HG02943 (cell line): Measurements from ENCODE around the gene SLC35D3.
"Not testable (repeated sequence)": the region's sequence is repeated elsewhere in the genome, so short reads cannot be mapped to it uniquely, and the experiment has no call there.

Source experiments
- ATAC-seq: cut with Tn5 transposase; IDR thresholded peaks from one replicate; pipeline ENCODE4 v1.9.1; 2021; ENCODE audit warnings: mild to moderate bottlenecking, low read depth, moderate library complexity; ENCODE audit not compliant: unreplicated experiment

Gene SLC35D3

GRCh38 chr6:136962661-136963060 is 40.6 kb downstream of the SLC35D3 start:
- no peak for ATAC-seq

DNA sequence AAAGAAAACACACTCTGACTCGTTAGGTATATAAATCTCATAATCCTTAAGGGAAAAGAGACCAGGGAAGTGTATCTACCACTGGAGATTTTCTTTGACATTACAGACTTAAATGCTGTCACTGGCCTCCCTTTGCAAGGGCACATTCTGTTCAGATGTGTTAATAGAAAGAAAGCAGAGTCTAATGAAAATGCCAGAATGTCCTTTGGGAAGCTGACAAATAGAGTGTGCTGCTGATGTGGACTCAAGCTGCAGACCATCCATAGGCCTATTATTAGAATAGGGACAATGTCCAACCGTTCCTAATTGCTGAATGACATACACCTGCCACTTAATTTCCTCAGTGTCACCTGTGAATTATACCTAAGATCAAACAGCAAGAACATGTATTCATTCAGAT is 41.2 kb downstream of the SLC35D3 start:
- no peak for ATAC-seq

DNA sequence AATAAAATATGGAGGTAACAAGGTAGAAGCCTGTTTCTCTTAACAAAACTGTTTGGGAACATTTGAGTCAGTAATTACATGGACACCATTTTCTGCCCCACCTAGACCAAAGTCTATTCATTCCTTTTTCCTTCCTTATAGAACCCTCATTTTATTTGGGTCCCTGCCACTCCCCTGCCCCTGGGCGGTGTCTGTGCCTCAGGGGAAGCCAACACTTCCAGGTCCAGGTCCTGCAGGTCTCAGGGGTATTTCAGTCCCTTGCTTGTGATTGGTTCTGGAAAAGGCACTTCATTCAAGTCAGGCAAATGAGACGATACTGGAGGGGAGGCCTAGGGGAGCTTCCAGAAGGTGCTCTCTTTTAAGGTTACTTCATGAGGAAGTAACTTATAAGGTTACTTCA is 42.3 kb downstream of the SLC35D3 start:
- ATAC-seq = no peak

GRCh38 chr6:136967876-136968752 is 46.0 kb downstream of the SLC35D3 start:
- ATAC-seq = no peak

DNA sequence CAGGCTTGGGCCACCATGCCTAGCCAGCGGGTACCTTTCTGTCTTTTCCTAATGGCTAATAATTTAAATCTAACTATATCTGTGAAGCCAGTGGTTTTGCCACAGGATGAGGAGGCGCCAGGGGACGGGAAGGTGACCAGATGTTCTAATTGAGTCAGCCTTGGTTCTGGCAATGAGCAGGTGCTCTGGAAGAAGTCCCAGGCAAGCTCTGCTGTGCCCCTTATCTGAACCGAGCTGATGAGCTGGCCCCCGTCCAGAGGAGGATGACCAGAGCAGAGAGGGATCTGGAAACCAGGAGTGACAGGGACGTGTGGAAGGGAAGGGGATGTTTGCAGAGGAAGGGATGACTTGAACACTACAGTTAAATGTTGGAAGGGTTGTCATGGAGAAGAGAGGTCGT is 46.7 kb downstream of the SLC35D3 start:
- no peak for ATAC-seq

DNA sequence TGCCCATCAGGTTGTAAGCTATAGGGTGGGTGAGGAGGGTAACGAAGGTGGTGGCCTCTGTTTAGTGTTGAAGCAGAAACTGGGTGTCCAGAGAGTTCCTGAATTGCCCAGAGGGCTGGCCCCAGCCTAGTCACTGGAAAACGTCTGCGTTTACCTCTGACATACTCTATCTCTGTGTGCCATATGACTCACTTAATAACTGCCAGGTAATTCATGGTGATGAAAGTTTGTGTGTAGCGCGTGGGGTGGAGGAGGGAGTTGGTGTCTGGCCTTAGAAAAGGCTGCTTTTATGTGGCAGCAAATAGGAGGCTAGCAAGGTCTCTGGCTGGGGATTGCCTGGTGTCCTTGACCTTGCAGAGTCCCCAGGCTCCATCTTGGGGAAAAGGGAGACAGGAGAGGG is 47.3 kb downstream of the SLC35D3 start:
- no peak for ATAC-seq

DNA sequence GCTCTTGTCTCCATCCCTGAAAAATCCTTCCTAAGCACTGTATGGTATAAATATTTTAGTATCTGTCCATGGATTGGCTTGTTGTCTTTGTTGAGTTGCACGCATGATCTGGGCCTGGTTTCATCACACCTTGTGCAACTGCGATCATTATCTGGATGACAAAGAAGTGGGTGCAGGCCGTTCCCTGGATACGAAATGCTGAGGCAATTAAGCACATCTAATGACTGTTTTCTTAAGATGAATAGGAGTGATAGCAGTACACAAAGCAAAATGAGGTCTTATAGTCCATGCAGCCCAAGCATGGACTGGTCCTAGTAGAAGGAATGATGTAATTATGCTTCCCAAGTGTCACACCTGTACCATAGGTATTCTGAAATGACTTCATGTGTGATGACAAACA is 47.8 kb downstream of the SLC35D3 start:
- ATAC-seq = no peak

DNA sequence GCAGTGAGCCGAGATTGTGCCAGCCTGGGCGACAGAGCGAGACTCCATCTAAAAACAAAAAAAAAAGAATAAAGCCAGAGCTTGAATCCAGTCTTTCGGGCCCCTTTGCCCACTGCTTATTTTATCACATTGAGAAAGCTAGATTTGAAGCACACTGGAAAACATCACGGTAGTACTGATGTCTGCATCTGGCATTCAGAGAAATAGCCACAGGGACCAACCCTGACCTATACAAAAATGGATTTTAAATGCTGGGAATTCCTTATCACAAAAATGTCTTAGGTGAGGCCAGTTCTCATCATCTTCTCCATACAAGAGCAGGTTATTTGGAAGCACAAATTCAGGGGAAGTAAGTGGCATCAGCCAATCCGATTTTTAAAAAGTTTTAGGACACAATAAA is 49.5 kb downstream of the SLC35D3 start:
- no peak for ATAC-seq

DNA sequence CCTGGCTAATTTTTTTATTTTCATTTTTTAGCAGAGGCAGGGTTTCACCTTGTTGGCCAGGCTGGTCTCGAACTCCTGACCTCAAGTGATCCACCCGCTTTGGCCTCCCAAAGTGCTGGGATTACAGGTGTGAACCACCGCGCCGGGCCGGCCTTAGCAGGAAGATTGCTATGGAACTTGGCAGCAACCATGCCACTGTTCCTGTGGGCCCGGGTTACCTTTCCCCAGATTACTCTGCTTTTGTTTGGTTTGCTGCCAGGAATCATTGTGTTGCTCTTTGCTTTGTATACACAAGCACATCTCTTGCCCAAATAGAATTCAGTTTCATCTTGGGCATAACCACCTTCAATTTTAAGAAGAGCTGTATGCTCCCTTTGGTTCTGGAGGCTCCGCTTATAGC is 51.7 kb downstream of the SLC35D3 start:
- ATAC-seq = not testable (repeated sequence)
